ENCODE measurements around the gene RAD51B. TPM values are rescaled to one million over a fixed set of nuclear protein-coding genes. Genes with fewer than 3 reads are reported as not detected.
A peak's percentile ranks its signal among the peaks of the same experiment; 100 is the strongest.
"Not testable (repeated sequence)": the region's sequence is repeated elsewhere in the genome, so short reads cannot be mapped to it uniquely, and the experiment has no call there.

The RAD51B gene
- total RNA-seq, 1 donor: 22.4 TPM

GRCh38 chr14:68412505-68413465 lies 593.2 kb downstream of the RAD51B start:
- peak in 1 of 3 donors; percentile 11 for DNase-seq (ENCODE audit: low read depth in 2 of 3, low spot score in 2 of 3)

- DNase-seq (ENCODE audit: low read depth in 2 of 3, low spot score in 2 of 3): peak in 1 of 3 donors; percentile 15
Observed at GRCh38 chr14:68413509-68413908, 593.9 kb downstream of the RAD51B start.

DNA sequence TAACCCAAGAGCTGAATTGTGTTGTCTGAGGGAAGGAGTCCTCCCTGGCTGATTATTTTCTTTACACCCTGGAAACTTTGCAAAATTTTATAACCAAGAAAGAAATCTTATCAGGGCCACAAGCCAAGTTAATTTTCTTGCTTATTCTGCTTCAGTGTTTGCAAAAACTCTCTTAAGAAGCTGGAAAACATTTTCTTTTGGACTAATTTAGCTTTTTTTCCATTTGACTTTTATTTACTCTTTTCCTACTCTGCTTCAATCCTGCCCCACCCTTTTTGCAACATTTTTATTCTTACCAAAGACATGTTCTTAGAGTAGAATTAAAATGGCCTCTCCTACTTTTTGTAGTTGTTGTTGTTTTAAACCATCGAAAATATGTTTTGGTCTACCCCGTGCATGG lies 594.5 kb downstream of the RAD51B start:
- DNase-seq (ENCODE audit: low read depth in 2 of 3, low spot score in 2 of 3): no peak

- no peak for DNase-seq (ENCODE audit: low read depth in 2 of 3, low spot score in 2 of 3)
Observed at GRCh38 chr14:68416171-68416570, 596.6 kb downstream of the RAD51B start.

GRCh38 chr14:68417009-68417650 lies 597.6 kb downstream of the RAD51B start:
- DNase-seq (ENCODE audit: low read depth in 2 of 3, low spot score in 2 of 3): no peak

GRCh38 chr14:68418174-68419118 lies 598.9 kb downstream of the RAD51B start:
- no peak for DNase-seq (ENCODE audit: low read depth in 2 of 3, low spot score in 2 of 3)

GRCh38 chr14:68420350-68420749 lies 600.8 kb downstream of the RAD51B start:
- DNase-seq (ENCODE audit: low read depth in 2 of 3, low spot score in 2 of 3): no peak

- DNase-seq (ENCODE audit: low read depth in 2 of 3, low spot score in 2 of 3): no peak
Observed at GRCh38 chr14:68421116-68421515, 601.5 kb downstream of the RAD51B start.

- no peak for DNase-seq (ENCODE audit: low read depth in 2 of 3, low spot score in 2 of 3)
Observed at GRCh38 chr14:68423686-68424085, 604.1 kb downstream of the RAD51B start.

DNA sequence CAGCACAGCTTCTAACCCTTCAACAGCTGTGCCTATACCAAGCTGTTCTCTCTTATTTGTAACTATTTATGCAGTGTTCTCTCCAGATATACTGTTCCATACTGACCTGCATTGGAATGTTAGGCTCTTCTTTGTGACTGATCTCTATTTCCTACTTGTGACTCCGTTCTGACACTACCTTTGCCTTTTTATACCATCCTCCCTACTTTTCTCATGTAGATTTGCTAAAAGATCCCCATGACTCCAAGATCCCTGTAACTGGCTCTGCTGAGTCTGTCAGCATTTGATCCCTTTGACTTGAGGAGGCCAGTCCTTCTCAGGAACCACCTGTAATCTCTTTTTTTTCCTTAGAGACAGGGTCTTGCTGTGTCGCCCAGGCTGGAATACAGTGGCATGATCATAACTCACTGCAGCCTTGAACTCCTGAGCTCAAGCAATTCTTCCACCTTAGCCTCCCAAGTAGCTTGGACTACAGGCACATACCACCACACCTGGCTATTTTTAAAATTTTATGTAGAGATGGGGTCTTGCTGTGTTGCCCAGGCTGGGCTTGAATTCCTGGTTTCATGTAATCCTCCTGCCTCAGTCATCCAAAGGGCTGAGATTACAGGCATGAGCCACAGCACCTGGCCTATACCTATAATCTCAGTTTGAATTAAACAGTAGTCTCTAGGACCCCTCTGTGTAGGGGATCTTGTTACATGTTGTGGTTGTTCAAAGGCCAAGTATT lies 605.0 kb downstream of the RAD51B start:
- DNase-seq (ENCODE audit: low read depth in 2 of 3, low spot score in 2 of 3): no peak

GRCh38 chr14:68426661-68427549 lies 607.3 kb downstream of the RAD51B start:
- no peak for DNase-seq (ENCODE audit: low read depth in 2 of 3, low spot score in 2 of 3)

DNA sequence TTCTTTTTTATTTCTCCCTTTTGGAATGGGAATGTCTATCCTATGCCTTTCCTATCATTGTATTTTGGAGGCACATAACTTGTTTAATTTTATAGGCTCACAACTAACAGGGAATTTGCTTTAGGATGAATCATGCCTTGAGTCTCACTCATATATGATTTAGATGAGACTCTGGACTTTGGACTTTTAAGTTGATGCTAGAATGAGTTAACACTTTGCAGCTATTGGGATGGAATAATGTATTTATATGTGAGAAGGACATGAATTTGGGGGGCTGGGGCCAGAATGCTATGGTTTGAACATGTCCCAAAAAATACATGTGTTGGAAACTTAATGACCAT lies 607.9 kb downstream of the RAD51B start:
- no peak for DNase-seq (ENCODE audit: low read depth in 2 of 3, low spot score in 2 of 3)

- DNase-seq (ENCODE audit: low read depth in 2 of 3, low spot score in 2 of 3): not testable (repeated sequence)
Observed at GRCh38 chr14:68428900-68429299, 609.3 kb downstream of the RAD51B start.

DNA sequence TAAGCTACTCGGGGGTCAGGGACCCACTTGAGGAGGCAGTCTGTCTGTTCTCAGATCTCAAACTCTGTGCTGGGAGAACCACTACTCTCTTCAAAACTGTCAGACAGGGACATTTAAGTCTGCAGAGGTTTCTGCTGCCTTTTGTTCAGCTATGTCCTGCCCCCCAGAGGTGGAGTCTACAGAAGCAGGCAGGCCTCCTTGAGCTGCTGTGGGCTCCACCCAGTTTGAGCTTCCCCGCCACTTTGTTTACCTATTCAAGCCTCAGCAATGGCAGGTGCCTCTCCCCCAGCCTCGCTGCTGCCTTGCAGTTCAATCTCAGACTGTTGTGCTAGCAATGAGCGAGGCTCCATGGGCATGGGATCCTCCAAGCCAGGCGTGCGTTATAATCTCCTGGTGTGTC lies 614.6 kb downstream of the RAD51B start:
- not testable (repeated sequence) for DNase-seq (ENCODE audit: low read depth in 2 of 3, low spot score in 2 of 3)

- DNase-seq (ENCODE audit: low read depth in 2 of 3, low spot score in 2 of 3): not testable (repeated sequence)
Observed at GRCh38 chr14:68435631-68436030, 616.1 kb downstream of the RAD51B start.

- no peak for DNase-seq (ENCODE audit: low read depth in 2 of 3, low spot score in 2 of 3)
Observed at GRCh38 chr14:68439676-68440075, 620.1 kb downstream of the RAD51B start.

- DNase-seq (ENCODE audit: low read depth in 2 of 3, low spot score in 2 of 3): no peak
Observed at GRCh38 chr14:68440820-68441219, 621.2 kb downstream of the RAD51B start.

DNA sequence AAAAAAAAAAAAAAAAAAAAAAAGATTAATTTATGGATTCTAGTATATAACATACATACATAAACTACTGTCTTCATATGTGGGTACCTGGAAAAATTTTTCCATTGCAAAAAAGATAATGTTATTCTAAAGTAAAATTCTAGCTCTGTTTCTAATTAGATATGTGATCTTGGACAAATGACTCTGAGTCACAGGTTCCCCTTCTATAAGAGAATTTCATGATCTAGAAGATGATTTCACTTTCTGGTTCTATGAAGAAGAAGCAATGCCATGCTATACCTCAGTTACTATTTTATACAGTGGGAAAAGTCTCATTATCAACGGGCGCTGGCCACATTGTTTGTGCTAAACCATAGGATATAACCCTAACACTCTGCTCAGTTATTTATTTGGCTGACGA lies 622.0 kb downstream of the RAD51B start:
- no peak for DNase-seq (ENCODE audit: low read depth in 2 of 3, low spot score in 2 of 3)

Measured in hematopoietic multipotent progenitor cell (in vitro differentiated cells).